HepG2 (cell line): ENCODE data around the gene APH1B. TPM values are rescaled to one million over a fixed set of nuclear protein-coding genes. Genes with fewer than 3 reads are reported as not detected.

ENCODE experiments used
- ATAC-seq: fragments of 200-7000 bp; cut with Tn5 transposase; 3 replicates; pipeline ENCODE4 v1.9.1; 2020; ENCODE audit warnings: mild to moderate bottlenecking, moderate library complexity
- BruUV-seq: library from RNA; stranded (reverse); fragments of 400-500 nt; replicated peaks from 2 replicates; lab custom pipeline; 2021; lab: Mats Ljungman, UMichigan
- CTCF ChIA-PET: fragments of 300-600 bp; formaldehyde crosslinking; extraction: SDS; loops from one replicate; lab custom pipeline; 2021; ENCODE audit warnings: low total read pairs, inconsistent platforms, low intra/inter-chr PET ratio; lab: Yijun Ruan, JAX
- POLR2A ChIA-PET: fragments of 350-600 bp; sonication (Branson Sonifier 250); formaldehyde crosslinking; loops from one replicate; lab custom pipeline; 2020; ENCODE audit warnings: antibody characterized with exemption, inconsistent platforms; lab: Yijun Ruan, JAX
- DNase-seq: peaks from one replicate; pipeline ENCODE4 v3.0.0-alpha.2; 2015; ENCODE audit warnings: low spot score
- FAIRE-seq: peaks from 3 replicates; lab custom pipeline; 2011; peaks lifted over from hg19 to GRCh38; lab: Jason Lieb, UNC
- H2AFZ ChIP-seq: one replicate; pipeline ENCODE4 v1.6.1; 2011; ENCODE audit warnings: low read length, inconsistent platforms
- H3K27ac ChIP-seq: fragments of 300-600 bp; 3 replicates; pipeline ENCODE4 v1.8.0; 2011; ENCODE audit warnings: mixed run types, mild to moderate bottlenecking, mixed read lengths, low read length, inconsistent platforms; ENCODE audit not compliant: insufficient read depth; ENCODE audit errors: extremely low read length
- H3K27me3 ChIP-seq, 2 experiments: fragments of 200-600 bp in 1 of 2; 2 replicates in 1 of 2; 3 replicates in 1 of 2; pipeline versions ENCODE4 v1.6.0 to v1.8.0; 2011; ENCODE audit warnings: low read length in 2 of 2, mild to moderate bottlenecking in 2 of 2, moderate library complexity in 2 of 2, inconsistent platforms in 1 of 2; ENCODE audit not compliant: insufficient read depth in 2 of 2, control insufficient read depth in 1 of 2
- H3K36me3 ChIP-seq, 2 experiments: fragments of 200-600 bp in 1 of 2; replicated peaks in 1 of 2; 2 replicates in 1 of 2; 3 replicates in 1 of 2; pipeline versions ENCODE4 v1.5.1 to v1.8.0; 2011; ENCODE audit warnings: low read length in 2 of 2, inconsistent platforms in 1 of 2; ENCODE audit not compliant: insufficient read depth in 2 of 2, control insufficient read depth in 1 of 2
- H3K4me1 ChIP-seq: 2 replicates; pipeline ENCODE4 v1.5.1; 2012; ENCODE audit warnings: low read length, inconsistent platforms; ENCODE audit not compliant: insufficient read depth
- H3K4me2 ChIP-seq: 2 replicates; pipeline ENCODE4 v1.6.0; 2011; ENCODE audit warnings: low read depth, low read length, inconsistent platforms
- H3K4me3 ChIP-seq, 3 experiments: fragments of 200-600 bp in 1 of 3; sonication (generic), shearing (Covaris generic) in 1 of 3; replicated peaks in 1 of 3; 2 replicates each; pipeline ENCODE4 v1.5.1; 2011 to 2016; ENCODE audit warnings: low read length in 3 of 3, inconsistent platforms in 2 of 3, low read depth in 2 of 3, mild to moderate bottlenecking in 2 of 3, control low read depth in 1 of 3, mixed read lengths in 1 of 3; ENCODE audit not compliant: insufficient read depth in 1 of 3
- H3K79me2 ChIP-seq: one replicate; pipeline ENCODE4 v1.6.1; 2011; ENCODE audit warnings: low read length, inconsistent platforms; ENCODE audit not compliant: insufficient read depth
- H3K9ac ChIP-seq: 2 replicates; pipeline ENCODE4 v1.6.0; 2011; ENCODE audit warnings: mild to moderate bottlenecking, low read depth, low read length, inconsistent platforms; ENCODE audit not compliant: insufficient read depth
- H3K9me3 ChIP-seq: 2 replicates; pipeline ENCODE4 v1.5.1; 2012; ENCODE audit warnings: mild to moderate bottlenecking, low read length
- H4K20me1 ChIP-seq: 2 replicates; pipeline ENCODE4 v1.6.0; 2011; ENCODE audit warnings: inconsistent platforms, mild to moderate bottlenecking, low read length, moderate library complexity; ENCODE audit not compliant: insufficient read depth
- CEBPB ChIP-seq: IDR thresholded peaks from 2 replicates; pipeline ENCODE4 v1.6.1; 2011; ENCODE audit warnings: low read depth, low read length, improper control_type of control experiment, borderline replicate concordance
- JDP2 ChIP-seq: sonication (generic); formaldehyde crosslinking; IDR thresholded peaks from 2 replicates; pipeline ENCODE4 v1.8.1; 2022; ENCODE audit warnings: missing genetic modification reagents, borderline replicate concordance
- POLR2AphosphoS2 ChIP-seq: IDR thresholded peaks from 2 replicates; pipeline ENCODE4 v1.6.1; 2011; ENCODE audit warnings: low read depth, low read length, improper control_type of control experiment
- WGBS: methylation state at CpG from one replicate; pipeline ENCODE4 v1.1.6; 2017; ENCODE audit warnings: low lambda C conversion rate; 5-methylcytosine and 5-hydroxymethylcytosine counted together
- in situ Hi-C: cut with HindIII; loops from 2 replicates; pipeline ENCODE4 v1.10.0; 2017; ENCODE audit warnings: low pct_unique_long_range_greater_than_20kb; ENCODE audit not compliant: extremely low pct_ligation_motif_present
- intact Hi-C: fragments of 100-400 bp; cut with micrococcal nuclease; formaldehyde crosslinking; loops from one replicate; pipeline ENCODE4 v1.10.0; 2022; ENCODE audit not compliant: unreplicated experiment
- polyA plus RNA-seq, 8 experiments: library from polyadenylated mRNA; depleted of rRNA in 3 of 8; stranded (reverse) in 7 of 8; unstranded in 1 of 8; fragments of >200 nt; fragmentation: Illumina TruSeq in 4 of 8; extraction: Trizol in 4 of 8; gene quantifications; 2 replicates each; pipeline versions ENCODE4 v1.2.1 to v1.2.3, GENCODE V29; 2011 to 2016; ENCODE audit warnings: low read depth in 4 of 8, missing spikeins in 1 of 8, mixed read lengths in 1 of 8; ENCODE audit not compliant: insufficient read depth in 1 of 8
- total RNA-seq, 5 experiments: library from RNA; depleted of rRNA; stranded (reverse); fragments of >200 nt; fragmentation: Illumina TruSeq; extraction: Trizol; gene quantifications; 2 replicates each; pipeline ENCODE4 v1.2.3, GENCODE V29; 2016; ENCODE audit warnings: low read depth in 1 of 5

APH1B gene
- total and polyA plus RNA-seq, 2 of the 13 experiments (the other 11 are each of a cell fraction or from before 2014, with no cell fraction given) = 0.45 to 1.00 TPM

- no TSS peak for BruUV-seq
- POLR2A ChIA-PET = interaction anchor here (0.6 to 1.5 kb wide), 2 partner anchors 36 to 136 kb away, joined by 3 read pairs; no protein-coding TSS in a partner anchor
- Histone ChIP-seq H3K9ac (no peak overlapping the region), H3K27ac (no peak overlapping the region), H3K36me3 (no peaks in the 10 kb centered on the region), H3K79me2 (no peaks in the 10 kb centered on the region), H2AFZ (no peak overlapping the region), H4K20me1 (no peaks in the 10 kb centered on the region), H3K27me3 (no peaks in the 10 kb centered on the region), H3K4me2 (no peak overlapping the region), H3K4me1 (peaks cover 25% of the 10 kb centered on the region), H3K4me3 (no peak overlapping the region), H3K9me3 (no peaks in the 10 kb centered on the region)
- CTCF ChIA-PET = no interaction called here
- intact Hi-C loops = loop anchor here (5.0 kb wide), 1 partner anchor 305 kb away; the partner anchor contains the start of gene FBXL22
- no peak for DNase-seq
- no peak for FAIRE-seq
- in situ Hi-C loops = loop anchor here (25.0 kb wide), 1 partner anchor 270 kb away; no protein-coding TSS in a partner anchor
- TF ChIP-seq CEBPB = no peak
- TF ChIP-seq POLR2AphosphoS2 = no peak
- no peak for ATAC-seq
- whole genome bisulfite sequencing = 53% methylated on average over 3 of the region's 3 CpGs
These were observed 14.8 kb downstream of the APH1B start for GRCh38 chr15:63292241-63292640.

- POLR2A ChIA-PET = interaction anchor here (0.6 to 1.5 kb wide), 2 partner anchors 36 to 137 kb away, joined by 3 read pairs; no protein-coding TSS in a partner anchor
- ATAC-seq = no peak
- intact Hi-C loops = loop anchor here (5.0 kb wide), 1 partner anchor 305 kb away; the partner anchor contains the start of gene FBXL22
- Histone ChIP-seq H3K4me2 (no peak overlapping the region), H3K9me3 (no peaks in the 10 kb centered on the region), H2AFZ (no peak overlapping the region), H3K4me3 (no peak overlapping the region), H3K79me2 (no peaks in the 10 kb centered on the region), H3K36me3 (no peaks in the 10 kb centered on the region), H4K20me1 (no peaks in the 10 kb centered on the region), H3K9ac (no peak overlapping the region), H3K27me3 (no peaks in the 10 kb centered on the region)
- no peak for FAIRE-seq
- 92% methylated on average over 4 of the region's 5 CpGs for WGBS
- BruUV-seq = no TSS peak
- TF ChIP-seq JDP2 (CRISPR knock-in tag) = no peak
- TF ChIP-seq CEBPB = peak; percentile 51; the same call in 1 of the 2 replicates
- TF ChIP-seq, all 625 proteins: peak for 1
- peaks cover 25% of the 10 kb centered on the region for H3K4me1 ChIP-seq
- no peak overlapping the region for H3K27ac ChIP-seq
- in situ Hi-C loops = loop anchor here (25.0 kb wide), 1 partner anchor 270 kb away; no protein-coding TSS in a partner anchor
- no peak for DNase-seq
- CTCF ChIA-PET = no interaction called here
These were observed 15.4 kb downstream of the APH1B start for GRCh38 chr15:63292771-63293170.
